Omental fat pad (tissue), 4 donors: ENCODE results near the gene PTPN3. TPM values are rescaled to one million over a fixed set of nuclear protein-coding genes. Genes with fewer than 3 reads are reported as not detected.

Experiments used
- ATAC-seq: fragments of 150-250 bp; one replicate; pipeline ENCODE4 v1.9.1; 2016; ENCODE audit warnings: mild to moderate bottlenecking, moderate library complexity; ENCODE audit not compliant: low FRiP score
- DNase-seq: peaks from one replicate; pipeline ENCODE4 v3.0.0-alpha.2; 2019; ENCODE audit warnings: low spot score
- CTCF ChIP-seq, 3 donors: fragments of 450-650 bp; IDR thresholded peaks; one replicate each; pipeline ENCODE4 v1.5.1; 2016 to 2017; ENCODE audit warnings: antibody characterized with exemption in 3 of 3, mild to moderate bottlenecking in 3 of 3, moderate library complexity in 2 of 3
- total RNA-seq, 4 donors: library from RNA; depleted of rRNA; stranded (reverse); fragments of >200 nt; gene quantifications; one replicate each; pipeline ENCODE4 v1.1.0, GENCODE V29; 2016

Gene PTPN3
- total RNA-seq, 4 donors from 2014 or later = 4.1 to 14.6 (median 7.8) TPM

GRCh38 chr9:109460576-109460975 is 37.5 kb downstream of the PTPN3 start:
- no peak for TF ChIP-seq CTCF (IDR thresholded peaks at IDR 0.05)
- ATAC-seq (no peak), DNase-seq (no peak)

GRCh38 chr9:109459423-109459822 is 38.7 kb downstream of the PTPN3 start:
- DNase-seq = no peak
- ATAC-seq = no peak
- TF ChIP-seq CTCF (IDR thresholded peaks at IDR 0.05) = no peak

- ATAC-seq (no peak), DNase-seq (no peak)
- no peak for TF ChIP-seq CTCF (IDR thresholded peaks at IDR 0.05)
Measured at GRCh38 chr9:109458453-109459211, 39.5 kb downstream of the PTPN3 start.

GRCh38 chr9:109456811-109457210 is 41.3 kb downstream of the PTPN3 start:
- TF ChIP-seq CTCF (IDR thresholded peaks at IDR 0.05) = no peak
- ATAC-seq (no peak), DNase-seq (no peak)

- TF ChIP-seq CTCF (IDR thresholded peaks at IDR 0.05) = no peak
- DNase-seq = no peak
- ATAC-seq = no peak
Measured at GRCh38 chr9:109455861-109456260, 42.2 kb downstream of the PTPN3 start.

GRCh38 chr9:109455391-109455790 is 42.7 kb downstream of the PTPN3 start:
- ATAC-seq (no peak), DNase-seq (no peak)
- TF ChIP-seq CTCF (IDR thresholded peaks at IDR 0.05) = no peak

- ATAC-seq (no peak), DNase-seq (no peak)
- TF ChIP-seq CTCF (IDR thresholded peaks at IDR 0.05) = no peak
Measured at GRCh38 chr9:109454601-109455155, 43.4 kb downstream of the PTPN3 start.
